Muscle layer of colon (tissue), 2 donors: ENCODE results near the gene PLIN4.
"Not testable (repeated sequence)": the region's sequence is repeated elsewhere in the genome, so short reads cannot be mapped to it uniquely, and the experiment has no call there.

ENCODE experiments used
- H3K27ac ChIP-seq: one replicate; pipeline ENCODE4 v1.7.0; 2013; ENCODE audit warnings: low read depth, mild to moderate bottlenecking, low read length, moderate library complexity
- H3K27me3 ChIP-seq, 2 donors: one replicate each; pipeline ENCODE4 v1.7.0; 2013; ENCODE audit warnings: low read length in 2 of 2, mild to moderate bottlenecking in 2 of 2; ENCODE audit not compliant: insufficient read depth in 2 of 2, control insufficient read depth in 1 of 2
- H3K36me3 ChIP-seq: one replicate; pipeline ENCODE4 v1.7.0; 2013; ENCODE audit warnings: mild to moderate bottlenecking, low read length; ENCODE audit not compliant: insufficient read depth
- H3K4me1 ChIP-seq: one replicate; pipeline ENCODE4 v1.7.0; 2013; ENCODE audit warnings: mild to moderate bottlenecking, low read length; ENCODE audit not compliant: insufficient read depth
- H3K4me3 ChIP-seq, 2 donors: one replicate each; pipeline ENCODE4 v1.7.0; 2013; ENCODE audit warnings: low read length in 2 of 2, low read depth in 1 of 2, mild to moderate bottlenecking in 1 of 2, moderate library complexity in 1 of 2
- H3K9ac ChIP-seq: one replicate; pipeline ENCODE4 v1.7.0; 2013; ENCODE audit warnings: low read length
- H3K9me3 ChIP-seq: one replicate; pipeline ENCODE4 v1.7.0; 2013; ENCODE audit warnings: mild to moderate bottlenecking, low read length
- donor health status: abdominal sarcoma.
- donor health status: Adenocarcinoma of cecum.

PLIN4 gene, protein sequence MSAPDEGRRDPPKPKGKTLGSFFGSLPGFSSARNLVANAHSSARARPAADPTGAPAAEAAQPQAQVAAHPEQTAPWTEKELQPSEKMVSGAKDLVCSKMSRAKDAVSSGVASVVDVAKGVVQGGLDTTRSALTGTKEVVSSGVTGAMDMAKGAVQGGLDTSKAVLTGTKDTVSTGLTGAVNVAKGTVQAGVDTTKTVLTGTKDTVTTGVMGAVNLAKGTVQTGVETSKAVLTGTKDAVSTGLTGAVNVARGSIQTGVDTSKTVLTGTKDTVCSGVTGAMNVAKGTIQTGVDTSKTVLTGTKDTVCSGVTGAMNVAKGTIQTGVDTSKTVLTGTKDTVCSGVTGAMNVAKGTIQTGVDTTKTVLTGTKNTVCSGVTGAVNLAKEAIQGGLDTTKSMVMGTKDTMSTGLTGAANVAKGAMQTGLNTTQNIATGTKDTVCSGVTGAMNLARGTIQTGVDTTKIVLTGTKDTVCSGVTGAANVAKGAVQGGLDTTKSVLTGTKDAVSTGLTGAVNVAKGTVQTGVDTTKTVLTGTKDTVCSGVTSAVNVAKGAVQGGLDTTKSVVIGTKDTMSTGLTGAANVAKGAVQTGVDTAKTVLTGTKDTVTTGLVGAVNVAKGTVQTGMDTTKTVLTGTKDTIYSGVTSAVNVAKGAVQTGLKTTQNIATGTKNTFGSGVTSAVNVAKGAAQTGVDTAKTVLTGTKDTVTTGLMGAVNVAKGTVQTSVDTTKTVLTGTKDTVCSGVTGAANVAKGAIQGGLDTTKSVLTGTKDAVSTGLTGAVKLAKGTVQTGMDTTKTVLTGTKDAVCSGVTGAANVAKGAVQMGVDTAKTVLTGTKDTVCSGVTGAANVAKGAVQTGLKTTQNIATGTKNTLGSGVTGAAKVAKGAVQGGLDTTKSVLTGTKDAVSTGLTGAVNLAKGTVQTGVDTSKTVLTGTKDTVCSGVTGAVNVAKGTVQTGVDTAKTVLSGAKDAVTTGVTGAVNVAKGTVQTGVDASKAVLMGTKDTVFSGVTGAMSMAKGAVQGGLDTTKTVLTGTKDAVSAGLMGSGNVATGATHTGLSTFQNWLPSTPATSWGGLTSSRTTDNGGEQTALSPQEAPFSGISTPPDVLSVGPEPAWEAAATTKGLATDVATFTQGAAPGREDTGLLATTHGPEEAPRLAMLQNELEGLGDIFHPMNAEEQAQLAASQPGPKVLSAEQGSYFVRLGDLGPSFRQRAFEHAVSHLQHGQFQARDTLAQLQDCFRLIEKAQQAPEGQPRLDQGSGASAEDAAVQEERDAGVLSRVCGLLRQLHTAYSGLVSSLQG (N-terminal part only)

GRCh38 chr19:4518345-4519171, at the start of gene PLIN4:
Gene PLIN4, minus strand, starts transcription at chr19:4518486. Its CDS starts 214 bp downstream, at chr19:4518272.
- Histone ChIP-seq H3K27me3 (no peaks in the 10 kb centered on the region), H3K9ac (peak within 1 kb of the TSS; percentile 84), H3K4me3 (peak within 1 kb of the TSS; percentile 81 to 83), H3K36me3 (peaks cover 20% of the 10 kb centered on the region), H3K4me1 (peaks cover 40% of the 10 kb centered on the region), H3K9me3 (no peaks in the 10 kb centered on the region), H3K27ac (peak within 1 kb of the TSS; percentile 92)

DNA sequence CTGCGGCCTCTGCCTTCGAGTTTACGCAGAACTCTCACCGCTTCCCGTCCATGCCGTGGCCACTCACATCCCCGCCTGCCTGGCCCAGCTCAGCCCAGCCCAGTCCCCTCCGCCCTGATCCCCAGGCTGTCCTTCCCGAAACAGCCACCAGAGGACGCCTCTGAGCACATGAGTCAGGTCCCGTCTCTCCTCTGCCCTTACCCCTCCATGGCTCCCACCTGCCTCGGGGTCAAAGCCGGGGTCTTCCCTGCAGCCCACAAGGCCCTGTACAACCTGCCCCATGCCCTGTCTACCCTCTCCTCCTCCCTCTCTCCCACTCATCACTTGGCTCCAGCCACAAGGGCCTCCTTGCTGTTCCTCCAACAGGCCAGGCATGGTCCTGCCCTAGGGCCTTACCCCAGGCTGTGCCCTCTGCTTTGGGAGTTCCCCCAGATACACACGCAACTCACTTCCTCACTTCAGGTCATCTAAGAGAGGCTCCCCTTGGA, 49.3 kb upstream of the PLIN4 start:
- Histone ChIP-seq H3K27ac (no peak overlapping the region), H3K36me3 (no peaks in the 10 kb centered on the region), H3K4me3 (no peak overlapping the region), H3K9ac (no peak overlapping the region), H3K4me1 (no peaks in the 10 kb centered on the region), H3K27me3 (peaks cover 0 to 6% of the 10 kb centered on the region in 2 donors), H3K9me3 (no peaks in the 10 kb centered on the region)

- H3K27ac ChIP-seq, result no peak overlapping the region
- no peak overlapping the region for H3K4me3 ChIP-seq
- H3K9ac ChIP-seq, result no peak overlapping the region
Measured at GRCh38 chr19:4566402-4567051, 48.2 kb upstream of the PLIN4 start.

DNA sequence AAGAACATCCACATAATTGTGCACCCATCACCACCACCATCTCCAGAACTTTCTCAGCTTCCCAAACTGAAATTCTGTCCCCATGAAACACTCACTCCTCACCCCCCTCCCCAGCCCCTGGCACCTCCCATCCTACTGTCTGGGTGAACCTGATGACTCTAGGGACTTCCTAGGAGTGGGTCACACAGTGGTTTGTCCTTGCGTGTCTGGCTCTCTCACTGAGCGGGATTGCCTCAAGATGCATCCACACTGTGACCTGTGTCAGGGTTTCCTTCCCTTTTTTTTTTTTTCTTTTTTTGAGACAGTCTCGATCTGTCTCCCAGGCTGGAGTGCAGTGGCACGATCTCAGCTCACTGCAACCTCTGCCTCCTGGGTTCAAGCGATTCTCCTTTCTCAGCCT, 45.3 kb upstream of the PLIN4 start:
- not testable (repeated sequence) for H3K9me3 ChIP-seq, H3K27me3 ChIP-seq, H3K27ac ChIP-seq, H3K36me3 ChIP-seq, H3K4me1 ChIP-seq, H3K4me3 ChIP-seq, H3K9ac ChIP-seq

More at GRCh38 chr19:4566402-4567051, 48.2 kb upstream of the PLIN4 start:
- no peaks in the 10 kb centered on the region for H3K4me1 ChIP-seq
- H3K27me3 ChIP-seq, result peaks cover 0 to 6% of the 10 kb centered on the region in 2 donors
- no peaks in the 10 kb centered on the region for H3K9me3 ChIP-seq
- no peaks in the 10 kb centered on the region for H3K36me3 ChIP-seq

GRCh38 chr19:4562085-4562484, 43.8 kb upstream of the PLIN4 start:
- not testable (repeated sequence) for H3K9ac ChIP-seq, H3K27ac ChIP-seq, H3K4me1 ChIP-seq, H3K27me3 ChIP-seq, H3K36me3 ChIP-seq, H3K4me3 ChIP-seq, H3K9me3 ChIP-seq

- H3K9ac ChIP-seq, result no peak within 1 kb of the TSS
- no peaks in the 10 kb centered on the region for H3K4me1 ChIP-seq
- H3K36me3 ChIP-seq, result no peaks in the 10 kb centered on the region
- no peak within 1 kb of the TSS for H3K27ac ChIP-seq
- H3K27me3 ChIP-seq, result peaks cover 0 to 6% of the 10 kb centered on the region in 2 donors
- no peaks in the 10 kb centered on the region for H3K9me3 ChIP-seq
- H3K4me3 ChIP-seq, result no peak within 1 kb of the TSS
Measured at GRCh38 chr19:4559569-4559968, 41.3 kb upstream of the PLIN4 start, which contains the start of gene SEMA6B. Gene SEMA6B, minus strand, starts transcription at chr19:4559684. Its CDS starts 1,227 bp downstream, at chr19:4558457.

- no peak overlapping the region for H3K27ac ChIP-seq
- no peak overlapping the region for H3K9ac ChIP-seq
- H3K4me1 ChIP-seq, result no peaks in the 10 kb centered on the region
- no peak overlapping the region for H3K4me3 ChIP-seq
- H3K36me3 ChIP-seq, result no peaks in the 10 kb centered on the region
- H3K9me3 ChIP-seq, result no peaks in the 10 kb centered on the region
- H3K27me3 ChIP-seq, result peaks cover 0 to 6% of the 10 kb centered on the region in 2 donors
Measured at GRCh38 chr19:4557971-4558941, 40.0 kb upstream of the PLIN4 start.

GRCh38 chr19:4557144-4557970, 39.1 kb upstream of the PLIN4 start:
- H3K9me3 ChIP-seq, result no peaks in the 10 kb centered on the region
- no peak overlapping the region for H3K4me3 ChIP-seq
- no peaks in the 10 kb centered on the region for H3K4me1 ChIP-seq
- H3K36me3 ChIP-seq, result no peaks in the 10 kb centered on the region
- peaks cover 0 to 6% of the 10 kb centered on the region in 2 donors for H3K27me3 ChIP-seq
- H3K9ac ChIP-seq, result no peak overlapping the region
- H3K27ac ChIP-seq, result no peak overlapping the region
